GM23248 (cell line): Measurements from ENCODE around the gene AGRN.

Experiments used
- EZH2 ChIP-seq: fragments of 200-600 bp; sonication (generic); IDR thresholded peaks from 2 replicates; pipeline ENCODE4 v1.6.1; 2018; ENCODE audit warnings: antibody characterized with exemption, mild to moderate bottlenecking; ENCODE audit not compliant: insufficient read depth, poor library complexity, severe bottlenecking
- EZH2phosphoT487 ChIP-seq: fragments of 200-600 bp; sonication (generic); IDR thresholded peaks from 2 replicates; pipeline ENCODE4 v1.6.1; 2018; ENCODE audit warnings: antibody characterized with exemption, moderate library complexity, mild to moderate bottlenecking, low read depth; ENCODE audit not compliant: insufficient read depth

DNA sequence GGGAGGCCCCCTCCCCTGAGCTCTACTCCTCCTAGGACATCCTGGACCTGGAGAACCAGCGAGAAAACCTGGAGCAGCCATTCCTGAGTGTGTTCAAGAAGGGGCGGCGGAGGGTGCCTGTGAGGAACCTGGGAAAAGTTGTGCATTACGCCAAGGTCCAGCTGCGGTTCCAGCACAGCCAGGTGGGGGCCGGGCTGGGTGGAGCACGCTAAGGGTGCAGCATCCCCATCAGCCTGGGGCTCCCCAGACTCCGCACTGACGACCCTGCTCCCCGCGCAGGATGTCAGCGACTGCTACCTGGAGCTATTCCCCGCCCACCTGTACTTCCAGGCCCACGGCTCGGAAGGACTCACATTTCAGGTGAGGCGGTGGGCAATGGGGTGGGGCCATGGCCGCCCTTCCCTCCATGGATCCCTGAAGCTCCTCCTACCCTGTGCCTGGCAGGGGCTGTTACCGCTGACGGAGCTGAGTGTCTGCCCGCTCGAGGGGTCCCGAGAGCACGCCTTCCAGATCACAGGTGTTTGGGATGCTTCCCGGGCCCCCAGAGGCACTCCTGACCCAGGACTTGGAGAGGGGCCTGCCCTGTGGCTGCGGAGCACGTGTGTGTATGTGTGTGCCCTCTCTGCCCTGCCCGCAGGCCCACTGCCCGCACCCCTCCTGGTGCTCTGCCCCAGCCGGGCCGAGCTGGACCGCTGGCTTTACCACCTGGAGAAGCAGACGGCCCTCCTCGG is 49.5 kb upstream of the AGRN start:
- TF ChIP-seq EZH2: no peak
- TF ChIP-seq EZH2phosphoT487: no peak
